Thyroid gland (tissue), 4 donors: ENCODE results near the gene MYBBP1A.

Source experiments
- CTCF ChIP-seq, 6 experiments: fragments of 200-600 bp in 3 of 6; fragments of 450-650 bp in 3 of 6; sonication (generic) in 3 of 6; IDR thresholded peaks; one replicate each; pipeline ENCODE4 v1.5.1; 2016 to 2019; ENCODE audit warnings: antibody characterized with exemption in 6 of 6, mild to moderate bottlenecking in 2 of 6, inconsistent platforms in 1 of 6, moderate library complexity in 1 of 6
- POLR2A ChIP-seq, 2 donors: fragments of 450-650 bp; IDR thresholded peaks; one replicate each; pipeline ENCODE4 v1.6.1; 2017; ENCODE audit warnings: antibody characterized with exemption in 2 of 2, mild to moderate bottlenecking in 2 of 2, moderate library complexity in 1 of 2

- TF ChIP-seq POLR2A (IDR thresholded peaks at IDR 0.05): no peak
- no peak for TF ChIP-seq CTCF (IDR thresholded peaks at IDR 0.05)
Measured at GRCh38 chr17:4518901-4519300, 36.3 kb downstream of the MYBBP1A start.
